GM18858 (cell line): ENCODE results near the gene TNXB.
"Not testable (repeated sequence)": the region's sequence is repeated elsewhere in the genome, so short reads cannot be mapped to it uniquely, and the experiment has no call there.

Experiments used
- ATAC-seq: cut with Tn5 transposase; IDR thresholded peaks from one replicate; pipeline ENCODE4 v1.9.1; 2021; ENCODE audit not compliant: unreplicated experiment

Gene TNXB

DNA sequence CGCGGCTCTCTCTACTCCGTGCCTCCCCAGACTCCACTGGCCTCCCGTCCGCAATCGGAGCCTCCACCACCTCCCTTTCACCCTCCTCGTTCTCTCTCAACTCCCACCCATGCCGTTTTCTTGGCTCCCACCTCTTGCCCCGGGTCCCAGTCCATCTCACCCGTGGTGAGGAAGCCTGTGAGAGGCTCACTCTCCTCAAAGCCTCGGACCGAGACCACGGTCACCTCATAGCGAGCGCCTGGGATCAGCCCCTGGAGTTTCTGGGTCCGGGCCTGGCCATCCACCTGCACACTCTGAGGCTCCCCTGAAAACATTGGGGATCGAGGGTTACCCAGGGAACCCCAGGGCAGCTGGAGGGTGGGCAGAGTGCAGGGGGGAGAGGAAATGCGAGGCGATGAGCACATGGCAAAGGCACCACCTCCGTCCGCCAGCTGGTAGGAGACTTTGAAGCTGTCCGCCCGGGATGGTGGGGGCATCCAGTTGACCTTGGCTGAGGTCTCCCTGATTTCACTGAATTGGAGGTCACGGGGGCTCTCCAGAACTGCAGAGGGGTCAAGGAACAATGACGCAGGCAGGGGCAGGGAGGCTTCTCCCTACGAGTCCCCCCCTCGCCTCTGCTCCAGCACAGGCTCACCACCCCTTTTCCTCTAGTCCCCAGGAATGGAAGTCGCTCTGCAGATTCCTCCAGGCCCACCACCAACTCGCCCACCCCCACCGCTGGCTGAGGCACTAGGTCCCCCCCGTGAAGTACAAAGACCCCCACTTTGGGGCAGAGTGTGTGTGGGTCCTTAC, 65.4 kb downstream of the TNXB start:
- ATAC-seq: not testable (repeated sequence)

DNA sequence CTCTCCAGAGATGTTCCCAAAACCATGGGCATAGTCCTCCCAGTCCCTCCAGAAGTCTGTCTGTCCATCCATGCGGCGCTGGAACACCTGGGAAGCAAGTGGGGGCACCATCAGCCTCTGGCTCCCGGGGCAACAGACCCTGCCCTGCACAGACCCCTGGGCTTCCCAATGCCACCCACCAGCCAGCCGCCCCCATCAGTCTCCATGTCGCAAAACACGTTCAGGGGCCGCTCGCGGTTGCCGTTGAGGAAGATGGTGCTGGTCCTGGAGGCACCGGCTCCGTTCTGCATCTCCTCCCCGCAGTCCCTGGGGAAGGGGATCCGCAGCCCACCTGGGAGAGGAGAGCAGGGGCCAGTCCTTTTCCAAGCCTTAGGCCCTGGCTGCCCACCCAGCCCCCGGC, 66.9 kb downstream of the TNXB start:
- ATAC-seq: not testable (repeated sequence)

DNA sequence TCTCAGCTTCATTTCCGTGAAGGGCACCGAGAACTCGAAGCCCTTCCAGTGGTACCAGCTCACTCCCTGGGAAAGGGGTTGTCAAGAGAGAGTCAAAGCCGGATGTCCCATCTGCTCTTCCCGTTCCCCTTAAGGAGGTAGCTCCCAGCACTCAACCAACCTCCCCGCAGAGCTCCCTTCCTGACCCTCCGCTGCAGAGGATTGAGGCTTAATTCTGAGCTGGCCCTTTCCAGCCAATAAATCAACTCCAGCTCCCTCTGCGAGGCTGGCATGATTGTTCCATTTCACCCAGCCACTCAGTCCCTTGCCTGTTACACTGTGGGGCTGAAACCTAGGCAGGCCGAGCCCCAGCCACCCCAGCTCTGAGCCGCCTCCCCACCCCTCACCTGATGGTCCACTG, 67.8 kb downstream of the TNXB start:
- not testable (repeated sequence) for ATAC-seq

DNA sequence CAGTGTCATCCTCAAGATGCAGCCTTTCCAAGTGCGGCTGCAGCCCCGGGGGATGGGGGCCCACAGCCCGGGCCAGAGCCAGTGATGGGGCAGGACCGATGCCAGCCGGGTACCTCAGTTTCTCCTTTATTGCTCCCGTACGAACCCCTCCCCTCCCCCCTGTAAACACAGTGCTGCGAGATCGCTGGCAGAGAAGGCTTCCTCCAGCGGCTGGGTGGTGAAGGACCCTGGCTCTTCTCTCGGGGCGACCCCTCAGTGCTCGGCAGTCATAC, 68.2 kb downstream of the TNXB start:
- not testable (repeated sequence) for ATAC-seq

DNA sequence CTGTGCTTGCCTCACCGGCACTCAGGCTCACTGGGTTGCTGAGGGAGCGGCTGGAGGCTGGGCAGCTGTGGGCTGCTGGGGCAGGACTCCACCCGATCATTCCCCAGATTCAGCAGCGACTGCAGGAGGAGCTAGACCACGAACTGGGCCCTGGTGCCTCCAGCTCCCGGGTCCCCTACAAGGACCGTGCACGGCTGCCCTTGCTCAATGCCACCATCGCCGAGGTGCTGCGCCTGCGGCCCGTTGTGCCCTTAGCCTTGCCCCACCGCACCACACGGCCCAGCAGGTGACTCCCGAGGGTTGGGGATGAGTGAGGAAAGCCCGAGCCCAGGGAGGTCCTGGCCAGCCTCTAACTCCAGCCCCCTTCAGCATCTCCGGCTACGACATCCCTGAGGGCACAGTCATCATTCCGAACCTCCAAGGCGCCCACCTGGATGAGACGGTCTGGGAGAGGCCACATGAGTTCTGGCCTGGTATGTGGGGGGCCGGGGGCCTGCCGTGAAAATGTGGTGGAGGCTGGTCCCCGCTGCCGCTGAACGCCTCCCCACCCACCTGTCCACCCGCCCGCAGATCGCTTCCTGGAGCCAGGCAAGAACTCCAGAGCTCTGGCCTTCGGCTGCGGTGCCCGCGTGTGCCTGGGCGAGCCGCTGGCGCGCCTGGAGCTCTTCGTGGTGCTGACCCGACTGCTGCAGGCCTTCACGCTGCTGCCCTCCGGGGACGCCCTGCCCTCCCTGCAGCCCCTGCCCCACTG, 68.7 kb downstream of the TNXB start:
- not testable (repeated sequence) for ATAC-seq

DNA sequence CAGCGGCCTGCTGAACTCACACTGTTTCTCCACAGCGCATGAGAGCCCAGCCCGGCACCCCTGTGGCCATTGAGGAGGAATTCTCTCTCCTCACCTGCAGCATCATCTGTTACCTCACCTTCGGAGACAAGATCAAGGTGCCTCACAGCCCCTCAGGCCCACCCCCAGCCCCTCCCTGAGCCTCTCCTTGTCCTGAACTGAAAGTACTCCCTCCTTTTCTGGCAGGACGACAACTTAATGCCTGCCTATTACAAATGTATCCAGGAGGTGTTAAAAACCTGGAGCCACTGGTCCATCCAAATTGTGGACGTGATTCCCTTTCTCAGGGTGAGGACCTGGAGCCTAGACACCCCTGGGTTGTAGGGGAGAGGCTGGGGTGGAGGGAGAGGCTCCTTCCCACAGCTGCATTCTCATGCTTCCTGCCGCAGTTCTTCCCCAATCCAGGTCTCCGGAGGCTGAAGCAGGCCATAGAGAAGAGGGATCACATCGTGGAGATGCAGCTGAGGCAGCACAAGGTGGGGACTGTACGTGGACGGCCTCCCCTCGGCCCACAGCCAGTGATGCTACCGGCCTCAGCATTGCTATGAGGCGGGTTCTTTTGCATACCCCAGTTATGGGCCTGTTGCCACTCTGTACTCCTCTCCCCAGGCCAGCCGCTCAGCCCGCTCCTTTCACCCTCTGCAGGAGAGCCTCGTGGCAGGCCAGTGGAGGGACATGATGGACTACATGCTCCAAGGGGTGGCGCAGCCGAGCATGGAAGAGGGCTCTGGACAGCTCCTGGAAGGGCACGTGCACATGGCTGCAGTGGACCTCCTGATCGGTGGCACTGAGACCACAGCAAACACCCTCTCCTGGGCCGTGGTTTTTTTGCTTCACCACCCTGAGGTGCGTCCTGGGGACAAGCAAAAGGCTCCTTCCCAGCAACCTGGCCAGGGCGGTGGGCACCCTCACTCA, 69.5 kb downstream of the TNXB start:
- not testable (repeated sequence) for ATAC-seq

DNA sequence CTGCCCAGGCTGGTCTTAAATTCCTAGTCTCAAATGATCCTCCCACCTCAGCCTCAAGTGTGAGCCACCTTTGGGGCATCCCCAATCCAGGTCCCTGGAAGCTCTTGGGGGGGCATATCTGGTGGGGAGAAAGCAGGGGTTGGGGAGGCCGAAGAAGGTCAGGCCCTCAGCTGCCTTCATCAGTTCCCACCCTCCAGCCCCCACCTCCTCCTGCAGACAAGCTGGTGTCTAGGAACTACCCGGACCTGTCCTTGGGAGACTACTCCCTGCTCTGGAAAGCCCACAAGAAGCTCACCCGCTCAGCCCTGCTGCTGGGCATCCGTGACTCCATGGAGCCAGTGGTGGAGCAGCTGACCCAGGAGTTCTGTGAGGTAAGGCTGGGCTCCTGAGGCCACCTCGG, 70.3 kb downstream of the TNXB start:
- not testable (repeated sequence) for ATAC-seq

DNA sequence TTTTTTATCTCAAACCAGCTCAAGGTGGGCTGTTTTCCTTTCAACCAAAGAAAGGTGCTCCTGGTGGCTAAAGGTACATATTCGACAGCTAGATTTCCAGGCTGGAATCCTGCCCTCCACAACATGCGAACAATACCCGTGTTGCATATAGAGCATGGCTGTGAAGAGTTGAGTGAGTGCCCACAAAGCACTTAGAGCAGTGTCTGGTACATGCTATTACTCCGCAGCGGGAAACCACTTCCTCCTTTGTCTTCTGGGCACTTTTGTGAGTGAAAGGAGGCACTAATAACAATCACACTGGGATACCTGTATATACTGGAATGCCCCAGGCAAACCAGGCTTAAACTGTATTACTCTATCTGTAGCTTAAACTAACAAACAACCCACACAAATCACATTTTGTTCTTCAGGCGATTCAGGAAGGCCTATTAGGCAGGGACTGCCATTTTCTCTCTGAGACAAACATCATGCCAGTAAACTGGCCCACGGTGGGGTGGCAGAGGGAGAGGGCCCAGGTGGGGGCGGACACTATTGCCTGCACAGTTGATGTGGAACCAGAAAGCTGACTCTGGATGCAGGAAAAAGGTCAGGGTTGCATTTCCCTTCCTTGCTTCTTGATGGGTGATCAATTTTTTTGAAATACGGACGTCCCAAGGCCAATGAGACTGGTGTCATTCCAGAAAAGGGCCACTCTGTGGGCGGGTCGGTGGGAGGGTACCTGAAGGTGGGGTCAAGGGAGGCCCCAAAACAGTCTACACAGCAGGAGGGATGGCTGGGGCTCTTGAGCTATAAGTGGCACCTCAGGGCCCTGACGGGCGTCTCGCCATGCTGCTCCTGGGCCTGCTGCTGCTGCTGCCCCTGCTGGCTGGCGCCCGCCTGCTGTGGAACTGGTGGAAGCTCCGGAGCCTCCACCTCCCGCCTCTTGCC, 71.3 kb downstream of the TNXB start, which contains the start of gene CYP21A2:
CYP21A2 (plus strand) TSS at position 818 of the 927 bp plus-strand sequence; CDS start at position 826, 8 bp downstream.
- ATAC-seq: not testable (repeated sequence)

DNA sequence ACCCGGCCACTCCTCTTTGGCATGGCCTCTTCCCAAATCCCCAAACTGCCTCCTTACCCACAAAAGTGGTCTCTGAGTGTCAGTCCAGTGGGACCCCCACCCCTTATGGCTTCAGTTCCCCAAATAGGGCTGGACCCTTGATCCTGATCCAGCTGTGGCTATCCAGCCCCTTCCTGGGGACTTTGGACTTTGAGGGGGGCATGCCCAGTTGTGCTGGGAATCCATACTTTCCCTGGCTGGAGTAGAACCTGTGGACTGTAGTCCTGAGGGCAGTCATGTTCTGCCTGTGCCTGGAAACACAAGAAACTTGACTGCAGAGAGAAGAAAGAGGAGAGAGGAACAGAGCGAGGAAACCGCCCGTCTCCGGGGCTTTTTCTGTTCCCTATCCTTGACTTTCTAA, 72.0 kb downstream of the TNXB start:
- ATAC-seq: not testable (repeated sequence)

DNA sequence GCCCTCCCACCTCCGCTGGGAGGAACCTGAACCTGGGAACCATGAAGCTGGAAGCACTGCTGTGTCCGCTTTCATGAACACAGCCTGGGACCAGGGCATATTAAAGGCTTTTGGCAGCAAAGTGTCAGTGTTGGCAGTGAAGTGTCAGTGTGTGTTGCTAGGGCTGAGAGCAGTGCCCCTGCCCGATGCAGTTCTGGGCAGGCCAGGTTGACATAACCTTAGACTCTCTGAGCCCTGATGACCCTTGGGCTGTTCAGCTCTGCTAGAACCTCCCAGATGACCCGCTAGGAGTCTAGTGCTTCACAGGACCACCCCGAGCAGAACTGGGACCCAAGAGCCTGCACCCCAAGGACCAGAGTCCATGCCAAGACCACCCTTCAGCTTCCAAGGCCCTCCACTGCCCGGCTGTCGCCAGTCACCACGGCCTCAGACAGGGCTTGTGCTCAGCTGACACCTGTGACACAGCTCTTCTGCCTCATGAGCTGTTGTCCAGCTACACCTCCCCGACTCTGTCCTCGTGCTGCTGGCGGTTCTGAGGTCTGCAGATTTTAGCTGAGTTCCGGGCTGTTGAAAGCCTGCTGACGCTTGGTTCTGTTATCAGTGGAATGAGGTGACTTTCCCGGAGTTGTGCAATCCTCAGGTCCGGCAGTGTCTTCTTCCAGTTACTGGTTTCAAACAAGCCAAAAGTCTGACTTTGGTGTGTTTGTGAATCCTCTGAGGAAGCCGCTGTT, 73.7 kb downstream of the TNXB start:
- not testable (repeated sequence) for ATAC-seq

DNA sequence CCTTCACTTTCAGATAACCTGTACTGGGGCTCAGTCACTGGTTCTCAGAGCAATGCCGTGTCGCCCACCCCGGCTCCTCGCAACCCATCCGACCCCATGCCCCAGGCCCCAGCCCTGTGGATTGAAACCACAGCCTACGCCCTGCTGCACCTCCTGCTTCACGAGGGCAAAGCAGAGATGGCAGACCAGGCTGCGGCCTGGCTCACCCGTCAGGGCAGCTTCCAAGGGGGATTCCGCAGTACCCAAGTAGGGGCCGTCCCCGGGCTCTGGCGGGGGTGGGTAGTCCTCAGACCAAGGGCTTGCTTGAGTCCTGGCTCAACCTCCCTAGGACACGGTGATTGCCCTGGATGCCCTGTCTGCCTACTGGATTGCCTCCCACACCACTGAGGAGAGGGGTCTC, 79.6 kb downstream of the TNXB start:
- not testable (repeated sequence) for ATAC-seq

DNA sequence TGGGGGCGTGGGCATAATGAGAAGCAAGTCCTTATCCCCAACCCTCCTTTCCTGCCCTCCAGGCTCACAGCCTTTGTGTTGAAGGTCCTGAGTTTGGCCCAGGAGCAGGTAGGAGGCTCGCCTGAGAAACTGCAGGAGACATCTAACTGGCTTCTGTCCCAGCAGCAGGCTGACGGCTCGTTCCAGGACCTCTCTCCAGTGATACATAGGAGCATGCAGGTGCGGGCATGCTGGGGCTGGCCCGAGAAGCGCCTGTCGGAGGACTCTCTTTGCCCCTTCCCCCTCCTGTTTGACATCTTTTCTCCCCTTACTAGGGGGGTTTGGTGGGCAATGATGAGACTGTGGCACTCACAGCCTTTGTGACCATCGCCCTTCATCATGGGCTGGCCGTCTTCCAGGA, 80.5 kb downstream of the TNXB start:
- ATAC-seq: not testable (repeated sequence)

DNA sequence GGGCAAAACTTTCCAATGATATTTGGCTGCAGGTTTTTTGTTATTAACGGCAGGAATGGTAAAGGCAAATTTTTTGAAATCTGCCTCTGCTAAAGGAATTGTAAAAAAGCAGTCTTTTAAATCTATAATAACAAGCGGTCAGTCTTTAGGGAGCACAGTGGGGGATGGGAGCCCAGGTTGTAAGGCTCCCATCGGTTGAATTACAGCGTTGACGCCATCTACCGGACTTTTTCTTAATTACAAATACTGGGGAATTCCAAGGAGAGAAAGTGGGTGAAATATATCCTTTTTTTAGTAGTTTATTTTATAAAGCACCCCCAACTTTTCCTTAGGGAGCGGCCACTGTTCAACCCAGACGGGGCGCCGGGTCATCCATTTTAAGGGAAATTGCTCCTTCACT, 87.0 kb downstream of the TNXB start:
- not testable (repeated sequence) for ATAC-seq

DNA sequence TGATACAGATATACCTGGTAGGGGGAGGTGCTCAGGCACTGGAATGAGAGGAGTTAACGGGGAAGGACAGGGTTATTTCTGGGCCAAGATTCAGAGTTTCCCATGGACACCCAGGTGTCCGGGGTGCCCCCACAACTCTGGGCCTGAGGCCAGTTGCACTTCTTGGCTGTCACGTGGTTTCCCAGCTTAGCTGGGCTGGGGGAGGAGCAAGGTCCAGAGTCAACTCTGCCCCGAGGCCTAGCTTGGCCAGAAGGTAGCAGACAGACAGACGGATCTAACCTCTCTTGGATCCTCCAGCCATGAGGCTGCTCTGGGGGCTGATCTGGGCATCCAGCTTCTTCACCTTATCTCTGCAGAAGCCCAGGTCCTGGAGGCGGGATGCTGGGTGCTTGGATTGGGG, 94.6 kb downstream of the TNXB start, which contains the start of gene C4B:
C4B (plus strand) TSS at position 249 of the 400 bp plus-strand sequence; CDS start at position 300, 51 bp downstream.
- not testable (repeated sequence) for ATAC-seq

DNA sequence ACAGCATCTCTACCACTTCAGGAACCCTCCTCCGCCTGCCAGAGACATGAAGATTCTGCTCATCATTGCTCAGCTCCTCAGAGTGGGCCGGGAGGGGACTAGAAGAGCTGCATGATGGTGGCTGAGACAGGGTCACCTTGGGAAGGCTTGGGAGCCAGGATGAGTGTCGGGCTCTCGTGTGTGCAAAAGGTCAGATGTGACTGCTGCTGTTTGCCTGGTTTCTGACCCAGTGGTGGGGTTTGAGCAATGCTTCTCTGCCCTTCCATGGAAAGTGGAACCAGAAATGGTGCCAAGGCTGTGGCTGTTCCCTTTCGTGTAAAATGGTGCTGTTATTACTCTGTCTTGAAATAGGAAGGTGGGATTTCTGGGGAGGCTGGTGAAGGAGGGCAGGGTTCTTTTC, 95.4 kb downstream of the TNXB start:
- not testable (repeated sequence) for ATAC-seq

DNA sequence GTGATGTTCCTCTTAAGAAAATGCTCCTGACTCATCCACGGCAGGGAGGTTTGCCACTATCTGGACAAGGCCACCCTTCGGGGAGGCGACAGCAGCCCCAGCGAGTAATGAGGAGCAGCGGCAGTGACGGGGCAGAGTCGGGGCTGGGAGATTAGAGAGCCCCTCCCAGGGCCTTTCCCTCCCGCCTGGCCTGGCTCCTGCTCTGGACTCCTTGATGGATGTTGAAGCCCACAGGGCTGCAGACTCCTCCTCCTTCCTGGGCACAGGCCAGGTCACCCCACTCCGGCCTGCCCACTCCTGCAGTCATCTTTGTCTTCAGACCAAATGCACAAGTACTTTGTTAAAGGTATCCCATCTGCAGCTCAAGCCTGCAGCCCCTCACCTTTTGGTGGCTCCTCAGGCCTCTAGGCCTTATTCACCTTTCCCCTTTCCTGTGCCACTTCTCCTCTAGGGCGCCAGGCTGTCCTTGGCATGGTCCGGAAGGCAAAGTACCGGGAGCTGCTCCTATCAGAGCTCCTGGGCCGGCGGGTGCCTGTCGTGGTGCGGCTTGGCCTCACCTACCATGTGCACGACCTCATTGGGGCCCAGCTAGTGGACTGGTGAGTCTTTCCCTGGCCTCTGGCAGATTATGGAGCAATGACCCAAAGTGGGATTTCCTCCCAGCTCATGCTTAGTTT, 96.1 kb downstream of the TNXB start:
- not testable (repeated sequence) for ATAC-seq

DNA sequence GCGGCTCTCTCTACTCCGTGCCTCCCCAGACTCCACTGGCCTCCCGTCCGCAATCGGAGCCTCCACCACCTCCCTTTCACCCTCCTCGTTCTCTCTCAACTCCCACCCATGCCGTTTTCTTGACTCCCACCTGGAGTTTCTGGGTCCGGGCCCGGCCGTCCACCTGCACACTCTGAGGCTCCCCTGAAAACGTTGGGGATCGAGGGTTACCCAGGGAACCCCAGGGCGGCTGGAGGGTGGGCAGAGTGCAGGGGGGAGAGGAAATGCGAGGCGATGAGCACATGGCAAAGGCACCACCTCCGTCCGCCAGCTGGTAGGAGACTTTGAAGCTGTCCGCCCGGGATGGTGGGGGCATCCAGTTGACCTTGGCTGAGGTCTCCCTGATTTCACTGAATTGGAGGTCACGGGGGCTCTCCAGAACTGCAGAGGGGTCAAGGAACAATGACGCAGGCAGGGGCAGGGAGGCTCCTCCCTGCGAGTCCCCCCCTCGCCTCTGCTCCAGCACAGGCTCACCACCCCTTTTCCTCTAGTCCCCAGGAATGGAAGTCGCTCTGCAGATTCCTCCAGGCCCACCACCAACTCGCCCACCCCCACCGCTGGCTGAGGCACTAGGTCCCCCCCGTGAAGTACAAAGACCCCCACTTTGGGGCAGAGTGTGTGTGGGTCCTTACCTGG, 98.1 kb downstream of the TNXB start:
- ATAC-seq: not testable (repeated sequence)

DNA sequence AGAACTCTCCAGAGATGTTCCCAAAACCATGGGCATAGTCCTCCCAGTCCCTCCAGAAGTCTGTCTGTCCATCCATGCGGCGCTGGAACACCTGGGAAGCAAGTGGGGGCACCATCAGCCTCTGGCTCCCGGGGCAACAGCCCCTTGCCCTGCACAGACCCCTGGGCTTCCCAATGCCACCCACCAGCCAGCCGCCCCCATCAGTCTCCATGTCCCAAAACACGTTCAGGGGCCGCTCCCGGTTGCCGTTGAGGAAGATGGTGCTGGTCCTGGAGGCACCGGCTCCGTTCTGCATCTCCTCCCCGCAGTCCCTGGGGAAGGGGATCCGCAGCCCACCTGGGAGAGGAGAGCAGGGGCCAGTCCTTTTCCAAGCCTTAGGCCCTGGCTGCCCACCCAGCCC, 99.6 kb downstream of the TNXB start:
- not testable (repeated sequence) for ATAC-seq
